ENCODE measurements around the gene AKR1E2.

- TF ChIP-seq CTCF (IDR thresholded peaks at IDR 0.05) = no peak
- no peak for TF ChIP-seq EZH2 (IDR thresholded peaks at IDR 0.05; ENCODE audit: borderline replicate concordance, insufficient read depth, low read depth, low read length, poor library complexity, severe bottlenecking)
Measured at GRCh38 chr10:4839353-4839752, 13.3 kb downstream of the AKR1E2 start.
